Urinary bladder (tissue), 4 donors: ENCODE data around the gene SURF6. TPM values are rescaled to one million over a fixed set of nuclear protein-coding genes. Genes with fewer than 3 reads are reported as not detected.
"Not testable (repeated sequence)": the region's sequence is repeated elsewhere in the genome, so short reads cannot be mapped to it uniquely, and the experiment has no call there.

Experiments used
- DNase-seq: peaks from one replicate; pipeline ENCODE4 v3.0.0-alpha.2; 2015; ENCODE audit errors: extremely low spot score
- H3K27ac ChIP-seq: one replicate; pipeline ENCODE4 v1.5.1; 2013; ENCODE audit warnings: low read depth, mild to moderate bottlenecking, moderate library complexity
- H3K36me3 ChIP-seq: one replicate; pipeline ENCODE4 v1.6.1; 2013; ENCODE audit warnings: mild to moderate bottlenecking, moderate library complexity; ENCODE audit not compliant: insufficient read depth
- H3K4me1 ChIP-seq: one replicate; pipeline ENCODE4 v1.6.1; 2013; ENCODE audit warnings: mild to moderate bottlenecking, moderate library complexity; ENCODE audit not compliant: insufficient read depth
- H3K4me3 ChIP-seq: one replicate; pipeline ENCODE4 v1.5.1; 2013; ENCODE audit warnings: low read depth, low read length
- WGBS: extraction: QIAGEN DNeasy Blood & Tissue Kit; methylation state at CpG from one replicate; pipeline ENCODE4 v1.1.7; 2013; 5-methylcytosine and 5-hydroxymethylcytosine counted together
- polyA plus RNA-seq: library from polyadenylated mRNA; stranded (reverse); fragments of 200-250 nt; gene quantifications from one replicate; pipeline ENCODE4 v1.2.3, GENCODE V29; 2013
- total RNA-seq: library from RNA; depleted of rRNA; stranded (reverse); fragments of >200 nt; gene quantifications from one replicate; pipeline ENCODE4 v1.2.3, GENCODE V29; 2014
- donor health status: healthy with polysubstance abuse.
- donor health status: healthy.

SURF6 gene
- total and polyA plus RNA-seq, 2 donors = 10.2 to 30.4 TPM

- no peak for DNase-seq
- Histone ChIP-seq H3K27ac (no peak overlapping the region), H3K4me1 (no peaks in the 10 kb centered on the region), H3K36me3 (no peaks in the 10 kb centered on the region), H3K4me3 (no peak overlapping the region)
- 81% methylated on average over 13 of the region's 13 CpGs for WGBS
These were observed 14.5 kb downstream of the SURF6 start for GRCh38 chr9:133321411-133321935.

DNA sequence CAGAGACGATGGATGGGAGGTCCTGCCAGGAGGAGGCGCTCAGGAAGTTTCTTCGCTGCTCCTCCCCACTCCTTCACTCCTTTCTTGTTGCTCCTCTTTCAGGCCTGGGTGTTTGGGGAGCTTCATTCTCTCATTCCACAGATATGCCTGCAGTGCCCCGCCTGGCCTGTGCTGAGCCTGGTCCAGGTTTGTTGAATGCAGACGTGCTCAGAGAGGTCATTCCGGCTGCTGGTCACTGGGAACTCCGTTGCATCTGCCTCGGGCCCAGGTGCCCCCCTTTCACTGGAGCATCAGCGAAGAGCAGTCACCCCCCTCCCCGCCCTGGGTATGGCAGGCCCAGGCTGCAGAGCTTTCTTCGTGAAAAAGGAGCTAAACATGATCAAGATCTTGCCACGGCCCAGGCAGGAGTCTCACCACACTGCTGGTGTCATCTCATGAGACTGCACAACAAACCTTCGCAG is 15.5 kb downstream of the SURF6 start:
- H3K4me1 ChIP-seq = no peaks in the 10 kb centered on the region
- H3K4me3 ChIP-seq = no peak overlapping the region
- 71% methylated on average over 13 of the region's 13 CpGs for WGBS
- no peaks in the 10 kb centered on the region for H3K36me3 ChIP-seq
- no peak for DNase-seq
- no peak overlapping the region for H3K27ac ChIP-seq

GRCh38 chr9:133317551-133317950 is 18.4 kb downstream of the SURF6 start:
- H3K36me3 ChIP-seq, H3K27ac ChIP-seq, H3K4me1 ChIP-seq, DNase-seq, H3K4me3 ChIP-seq: not testable (repeated sequence)
- 76% methylated on average over 13 of the region's 13 CpGs for WGBS

GRCh38 chr9:133315997-133316396 is 20.0 kb downstream of the SURF6 start:
- no peaks in the 10 kb centered on the region for H3K36me3 ChIP-seq
- H3K4me3 ChIP-seq = no peak overlapping the region
- no peak for DNase-seq
- no peaks in the 10 kb centered on the region for H3K4me1 ChIP-seq
- WGBS = 79% methylated on average over 2 of the region's 2 CpGs
- H3K27ac ChIP-seq = no peak overlapping the region

- DNase-seq = no peak
- no peaks in the 10 kb centered on the region for H3K4me1 ChIP-seq
- H3K36me3 ChIP-seq = no peaks in the 10 kb centered on the region
- WGBS = 83% methylated on average over 6 of the region's 6 CpGs
- H3K4me3 ChIP-seq = no peak overlapping the region
- no peak overlapping the region for H3K27ac ChIP-seq
These were observed 26.4 kb downstream of the SURF6 start for GRCh38 chr9:133309608-133310007.

GRCh38 chr9:133307301-133307700 is 28.7 kb downstream of the SURF6 start:
- 65% methylated on average over 16 of the region's 16 CpGs for WGBS
- Histone ChIP-seq H3K4me3 (no peak overlapping the region), H3K4me1 (no peaks in the 10 kb centered on the region), H3K36me3 (no peaks in the 10 kb centered on the region), H3K27ac (no peak overlapping the region)
- DNase-seq = no peak

- H3K36me3 ChIP-seq = no peaks in the 10 kb centered on the region
- no peak overlapping the region for H3K27ac ChIP-seq
- no peaks in the 10 kb centered on the region for H3K4me1 ChIP-seq
- WGBS = 71% methylated on average over 31 of the region's 31 CpGs
- no peak overlapping the region for H3K4me3 ChIP-seq
- no peak for DNase-seq
These were observed 29.5 kb downstream of the SURF6 start for GRCh38 chr9:133306242-133307204.

DNA sequence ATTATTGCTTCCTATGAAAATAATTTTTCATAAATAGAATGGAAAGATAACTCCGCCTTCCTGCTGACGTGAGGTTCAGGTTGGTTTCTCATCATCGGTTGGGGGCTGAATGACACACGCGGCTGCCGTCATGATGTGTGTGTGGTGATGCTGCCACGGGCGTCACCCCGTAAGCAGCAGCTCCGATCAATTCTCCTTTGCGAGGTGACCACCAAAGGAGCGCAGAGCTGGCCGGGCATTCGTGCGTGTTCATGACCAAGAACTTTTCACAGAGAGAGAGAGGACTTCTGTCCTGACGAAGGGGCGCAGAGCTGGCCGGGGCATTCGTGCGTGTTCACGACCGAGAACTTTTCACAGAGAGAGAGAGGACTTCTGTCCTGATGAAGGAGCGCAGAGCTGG is 30.3 kb downstream of the SURF6 start:
- WGBS = 72% methylated on average over 19 of the region's 23 CpGs

DNA sequence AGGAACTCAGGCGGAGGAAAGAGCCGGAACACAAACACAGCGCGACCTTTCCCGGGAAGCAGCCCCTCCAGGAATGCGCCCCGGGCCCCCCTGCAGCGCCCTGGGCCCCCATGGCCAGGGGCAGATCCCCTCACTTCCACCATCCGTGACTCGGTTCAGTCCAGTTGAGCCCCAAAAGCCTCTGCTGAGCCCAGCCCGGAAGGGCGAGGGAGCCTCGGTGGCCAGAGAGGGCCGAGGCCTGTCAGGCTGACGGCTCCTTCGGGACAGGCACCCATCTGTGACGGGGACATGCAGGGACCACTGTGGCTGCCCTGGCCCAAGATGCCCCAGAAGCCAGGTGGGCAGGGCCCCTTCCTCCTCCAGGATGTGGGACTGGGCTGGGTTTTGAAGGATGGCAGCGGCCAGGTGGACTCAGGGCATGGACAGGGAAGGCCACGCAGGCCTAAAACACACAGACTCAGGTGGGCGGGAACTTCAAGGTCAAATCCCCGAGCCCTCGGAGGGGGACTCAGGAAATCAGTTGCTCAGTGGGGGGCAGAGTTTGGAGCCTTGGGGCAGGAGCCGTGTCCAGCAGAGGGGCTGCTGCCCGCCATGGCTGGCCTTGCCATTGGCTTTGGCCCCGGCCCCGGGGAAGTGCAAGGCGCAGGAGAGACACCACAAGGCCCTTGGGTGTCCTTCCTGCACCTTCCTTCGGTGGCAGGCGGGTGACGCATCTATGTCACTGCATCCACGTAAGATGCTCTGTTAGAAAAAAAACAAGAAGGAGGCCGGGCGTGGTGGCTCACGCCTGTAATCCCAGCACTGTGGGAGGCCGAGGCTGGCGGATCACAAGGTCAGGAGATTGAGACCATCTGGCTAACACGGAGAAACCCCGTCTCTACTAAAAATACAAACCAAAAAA is 31.3 kb downstream of the SURF6 start:
- no peaks in the 10 kb centered on the region for H3K4me1 ChIP-seq
- no peak overlapping the region for H3K27ac ChIP-seq
- no peak for DNase-seq
- no peaks in the 10 kb centered on the region for H3K36me3 ChIP-seq
- no peak overlapping the region for H3K4me3 ChIP-seq
- WGBS = 84% methylated on average over 38 of the region's 38 CpGs

More for the DNA sequence above, 30.3 kb downstream of the SURF6 start:
- Histone ChIP-seq H3K36me3 (no peaks in the 10 kb centered on the region), H3K27ac (no peak overlapping the region), H3K4me1 (no peaks in the 10 kb centered on the region), H3K4me3 (no peak overlapping the region)
- no peak for DNase-seq

- DNase-seq = no peak
- Histone ChIP-seq H3K36me3 (no peaks in the 10 kb centered on the region), H3K4me1 (no peaks in the 10 kb centered on the region), H3K4me3 (no peak overlapping the region), H3K27ac (no peak overlapping the region)
- WGBS = 58% methylated on average over 13 of the region's 13 CpGs
These were observed 31.9 kb downstream of the SURF6 start for GRCh38 chr9:133304158-133304470.

DNA sequence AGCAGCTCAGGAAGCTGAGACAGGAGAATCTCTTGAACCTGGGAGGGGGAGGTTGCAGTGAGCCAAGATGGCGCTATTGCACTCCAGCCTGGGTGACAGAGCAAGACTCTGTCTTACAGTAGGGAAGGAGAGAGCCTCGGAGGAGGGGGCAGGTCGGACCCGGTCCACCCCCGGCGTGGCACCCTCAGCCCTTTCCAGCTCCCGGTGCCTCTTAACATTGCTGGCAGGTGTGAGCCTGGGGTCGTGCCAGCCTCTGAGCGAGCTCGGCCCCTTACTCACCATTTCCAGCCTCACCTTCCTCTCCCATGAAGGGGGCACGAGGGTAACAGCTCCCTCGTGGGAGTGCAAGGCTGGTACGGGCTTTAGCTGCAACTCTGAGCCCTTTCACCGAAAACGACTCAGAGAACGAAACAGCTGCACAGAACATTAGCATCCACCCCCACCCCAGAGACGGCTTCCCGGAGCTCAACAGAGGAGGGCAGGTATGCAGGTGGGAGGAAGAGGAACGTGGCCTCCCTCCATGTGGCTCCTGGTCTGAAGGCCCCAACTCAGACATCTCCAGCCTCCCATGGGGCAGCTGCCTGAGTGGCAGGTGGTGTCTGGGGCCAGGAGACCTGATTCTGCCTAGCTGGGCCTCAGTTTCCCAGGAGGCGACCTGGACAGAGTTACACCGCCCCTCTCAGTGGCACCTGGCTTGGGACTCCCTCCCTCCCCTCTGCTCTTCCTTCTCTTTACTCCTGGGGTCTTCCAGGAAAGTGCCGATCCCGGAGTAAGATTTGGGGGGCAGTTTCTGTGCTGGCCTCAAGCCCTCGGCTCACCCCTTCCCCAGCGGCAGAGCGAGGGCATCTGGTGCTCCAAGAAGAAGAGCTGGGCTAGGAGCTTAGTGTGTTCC is 32.5 kb downstream of the SURF6 start:
- Histone ChIP-seq H3K36me3 (no peaks in the 10 kb centered on the region), H3K27ac (no peak overlapping the region), H3K4me3 (no peak overlapping the region), H3K4me1 (no peaks in the 10 kb centered on the region)
- 75% methylated on average over 26 of the region's 26 CpGs for WGBS
- no peak for DNase-seq

- Histone ChIP-seq H3K36me3 (no peaks in the 10 kb centered on the region), H3K4me1 (no peaks in the 10 kb centered on the region), H3K4me3 (no peak overlapping the region), H3K27ac (no peak overlapping the region)
- no peak for DNase-seq
- 91% methylated on average over 13 of the region's 13 CpGs for WGBS
These were observed 34.4 kb downstream of the SURF6 start for GRCh38 chr9:133301253-133302230.
